ENCODE results near the gene GRID2. TPM values are rescaled to one million over a fixed set of nuclear protein-coding genes. Genes with fewer than 3 reads are reported as not detected.

GRID2 gene
- total and polyA plus RNA-seq, 2 experiments from 2014 or later: 0.12 TPM; not detected in 1

DNA sequence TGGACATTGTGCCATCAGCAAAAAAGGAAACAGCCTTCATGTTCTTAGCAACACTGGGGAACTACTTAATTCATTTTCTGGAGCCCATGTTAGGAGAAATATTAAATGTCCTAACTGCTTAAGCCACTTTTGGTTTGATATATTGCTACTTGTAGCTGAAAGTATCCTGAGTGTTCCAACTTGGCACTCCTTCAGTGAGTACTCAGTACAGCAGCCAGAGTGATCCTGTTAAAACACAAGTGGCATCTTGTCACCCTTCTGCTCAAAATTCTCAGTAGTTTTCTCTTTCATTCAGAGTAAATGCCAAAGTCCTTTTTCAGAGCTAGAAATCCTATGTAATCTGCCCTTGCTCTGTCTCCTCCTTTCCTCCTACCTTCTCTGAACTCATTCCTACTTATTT, 522.0 kb downstream of the GRID2 start:
- Histone ChIP-seq H3K9me3 (ENCODE audit: low read depth) (no peaks in the 10 kb centered on the region), H3K36me3 (no peaks in the 10 kb centered on the region), H3K27ac (no peak overlapping the region), H3K27me3 (no peaks in the 10 kb centered on the region), H3K4me3 (no peak overlapping the region), H3K4me1 (ENCODE audit: low read depth) (peaks cover 13% of the 10 kb centered on the region)
- TF ChIP-seq, protein P1, sequence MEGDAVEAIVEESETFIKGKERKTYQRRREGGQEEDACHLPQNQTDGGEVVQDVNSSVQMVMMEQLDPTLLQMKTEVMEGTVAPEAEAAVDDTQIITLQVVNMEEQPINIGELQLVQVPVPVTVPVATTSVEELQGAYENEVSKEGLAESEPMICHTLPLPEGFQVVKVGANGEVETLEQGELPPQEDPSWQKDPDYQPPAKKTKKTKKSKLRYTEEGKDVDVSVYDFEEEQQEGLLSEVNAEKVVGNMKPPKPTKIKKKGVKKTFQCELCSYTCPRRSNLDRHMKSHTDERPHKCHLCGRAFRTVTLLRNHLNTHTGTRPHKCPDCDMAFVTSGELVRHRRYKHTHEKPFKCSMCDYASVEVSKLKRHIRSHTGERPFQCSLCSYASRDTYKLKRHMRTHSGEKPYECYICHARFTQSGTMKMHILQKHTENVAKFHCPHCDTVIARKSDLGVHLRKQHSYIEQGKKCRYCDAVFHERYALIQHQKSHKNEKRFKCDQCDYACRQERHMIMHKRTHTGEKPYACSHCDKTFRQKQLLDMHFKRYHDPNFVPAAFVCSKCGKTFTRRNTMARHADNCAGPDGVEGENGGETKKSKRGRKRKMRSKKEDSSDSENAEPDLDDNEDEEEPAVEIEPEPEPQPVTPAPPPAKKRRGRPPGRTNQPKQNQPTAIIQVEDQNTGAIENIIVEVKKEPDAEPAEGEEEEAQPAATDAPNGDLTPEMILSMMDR (IDR thresholded peaks at IDR 0.05; ENCODE audit: low read depth, low read length): no peak
- peak in 1 of 2 donors; percentile 43 for DNase-seq (ENCODE audit: low read depth in 1 of 2, low spot score in 1 of 2)

DNA sequence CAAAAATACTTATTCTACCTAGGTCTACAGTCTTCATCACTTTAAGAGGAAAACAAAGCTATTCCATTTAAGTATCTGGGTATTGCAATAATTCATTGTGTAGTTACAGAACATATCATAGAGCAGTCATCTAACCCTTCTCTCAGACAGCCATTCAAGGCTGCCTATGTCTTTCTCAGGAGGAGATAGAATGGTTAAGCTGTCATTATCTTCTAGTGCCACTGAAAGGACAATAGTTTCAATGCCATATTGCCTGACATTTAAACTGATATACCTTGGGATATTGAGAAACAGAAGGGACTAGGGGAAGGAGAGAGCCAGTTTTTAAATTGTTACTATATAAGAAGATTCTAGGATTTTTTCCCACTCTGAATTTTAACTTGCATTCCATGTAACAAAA, 527.0 kb downstream of the GRID2 start:
- H3K27me3 ChIP-seq: no peaks in the 10 kb centered on the region
- no peak for DNase-seq (ENCODE audit: low read depth in 1 of 2, low spot score in 1 of 2)
- no peaks in the 10 kb centered on the region for H3K9me3 ChIP-seq (ENCODE audit: low read depth)
- H3K27ac ChIP-seq: no peak overlapping the region
- H3K4me3 ChIP-seq: no peak overlapping the region
- H3K4me1 ChIP-seq (ENCODE audit: low read depth): peaks cover 5% of the 10 kb centered on the region
- TF ChIP-seq, protein P1 (IDR thresholded peaks at IDR 0.05; ENCODE audit: low read depth, low read length): no peak
- H3K36me3 ChIP-seq: no peaks in the 10 kb centered on the region

DNA sequence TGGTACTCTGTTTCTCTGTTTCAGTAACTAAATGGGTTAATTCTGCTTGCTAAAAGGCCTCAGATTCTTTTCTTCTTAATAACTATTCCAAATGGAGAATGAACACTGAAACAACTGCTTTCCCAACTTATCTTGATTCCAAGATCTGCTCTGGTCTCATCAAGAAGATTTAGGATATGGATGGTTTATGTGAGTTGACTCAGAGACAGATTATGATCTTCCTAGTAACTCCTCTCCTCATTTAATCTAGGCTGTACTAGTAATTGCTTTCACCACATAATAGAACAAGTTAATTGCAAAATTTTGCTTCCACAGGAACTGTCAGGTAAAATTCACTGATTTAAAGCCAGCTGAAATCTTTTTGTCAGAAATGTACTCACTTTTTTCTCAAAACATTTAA, 537.1 kb downstream of the GRID2 start:
- H3K4me3 ChIP-seq: no peak overlapping the region
- H3K27me3 ChIP-seq: no peaks in the 10 kb centered on the region
- H3K27ac ChIP-seq: no peak overlapping the region
- no peaks in the 10 kb centered on the region for H3K4me1 ChIP-seq (ENCODE audit: low read depth)
- no peak for DNase-seq (ENCODE audit: low read depth in 1 of 2, low spot score in 1 of 2)
- H3K36me3 ChIP-seq: no peaks in the 10 kb centered on the region
- TF ChIP-seq, protein P1 (IDR thresholded peaks at IDR 0.05; ENCODE audit: low read depth, low read length): no peak
- H3K9me3 ChIP-seq (ENCODE audit: low read depth): no peaks in the 10 kb centered on the region

DNA sequence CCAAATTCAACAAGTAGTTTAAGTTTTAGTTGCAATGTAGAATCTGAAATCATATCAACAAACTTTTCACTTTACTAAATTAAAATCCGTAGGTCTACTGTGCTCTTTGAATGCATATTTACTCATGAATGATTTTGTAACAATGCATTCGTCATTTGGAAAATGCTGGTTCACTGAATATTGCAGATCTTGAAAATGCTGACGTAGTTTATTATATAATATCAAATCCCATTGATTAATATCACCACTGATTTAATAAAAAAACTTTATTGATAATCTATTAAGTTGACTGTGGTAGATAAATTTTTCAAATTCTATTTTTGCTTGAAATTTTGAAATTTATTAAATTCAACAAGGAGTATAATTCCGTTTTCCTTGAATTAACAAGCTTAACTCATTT, 540.0 kb downstream of the GRID2 start:
- no peak overlapping the region for H3K27ac ChIP-seq
- H3K36me3 ChIP-seq: no peaks in the 10 kb centered on the region
- no peaks in the 10 kb centered on the region for H3K27me3 ChIP-seq
- no peaks in the 10 kb centered on the region for H3K4me1 ChIP-seq (ENCODE audit: low read depth)
- DNase-seq (ENCODE audit: low read depth in 1 of 2, low spot score in 1 of 2): no peak
- no peak overlapping the region for H3K4me3 ChIP-seq
- H3K9me3 ChIP-seq (ENCODE audit: low read depth): no peaks in the 10 kb centered on the region
- TF ChIP-seq, protein P1 (IDR thresholded peaks at IDR 0.05; ENCODE audit: low read depth, low read length): no peak

- no peaks in the 10 kb centered on the region for H3K9me3 ChIP-seq (ENCODE audit: low read depth)
- no peaks in the 10 kb centered on the region for H3K4me1 ChIP-seq (ENCODE audit: low read depth)
- H3K27ac ChIP-seq: no peak overlapping the region
- no peaks in the 10 kb centered on the region for H3K36me3 ChIP-seq
- H3K27me3 ChIP-seq: no peaks in the 10 kb centered on the region
- DNase-seq (ENCODE audit: low read depth in 1 of 2, low spot score in 1 of 2): no peak
- H3K4me3 ChIP-seq: no peak overlapping the region
- TF ChIP-seq, protein P1 (IDR thresholded peaks at IDR 0.05; ENCODE audit: low read depth, low read length): no peak
These were observed 543.3 kb downstream of the GRID2 start for GRCh38 chr4:92847026-92847425.

- no peak overlapping the region for H3K27ac ChIP-seq
- TF ChIP-seq, protein P1 (IDR thresholded peaks at IDR 0.05; ENCODE audit: low read depth, low read length): no peak
- no peak for DNase-seq (ENCODE audit: low read depth in 1 of 2, low spot score in 1 of 2)
- H3K9me3 ChIP-seq (ENCODE audit: low read depth): no peaks in the 10 kb centered on the region
- no peaks in the 10 kb centered on the region for H3K27me3 ChIP-seq
- H3K36me3 ChIP-seq: no peaks in the 10 kb centered on the region
- H3K4me3 ChIP-seq: no peak overlapping the region
- peaks cover 7% of the 10 kb centered on the region for H3K4me1 ChIP-seq (ENCODE audit: low read depth)
These were observed 558.7 kb downstream of the GRID2 start for GRCh38 chr4:92862509-92862908.

Data from cardiac muscle cell (in vitro differentiated cells and primary cell).